Neural cell (in vitro differentiated cells): ENCODE data around the gene PROM2.

Experiments used
- EP300 ChIP-seq: fragments of 450-650 bp; conservative IDR thresholded peaks from 2 replicates; pipeline ENCODE4 v1.6.1; 2014; ENCODE audit warnings: antibody characterized with exemption, mild to moderate bottlenecking, moderate library complexity; ENCODE audit not compliant: poor library complexity, severe bottlenecking
- EZH2 ChIP-seq: fragments of 200-600, 300-800 bp; shearing (Covaris generic), sonication (generic); IDR thresholded peaks from 2 replicates; pipeline ENCODE4 v1.6.1; 2014; ENCODE audit warnings: antibody characterized with exemption, low read length, borderline replicate concordance, mild to moderate bottlenecking; ENCODE audit not compliant: insufficient read depth, poor library complexity, severe bottlenecking
- MXI1 ChIP-seq: fragments of 450-650 bp; conservative IDR thresholded peaks from 2 replicates; pipeline ENCODE4 v1.6.1; 2014; ENCODE audit warnings: antibody characterized with exemption, mild to moderate bottlenecking; ENCODE audit not compliant: poor library complexity, severe bottlenecking
- RAD21 ChIP-seq: fragments of 450-650 bp; conservative IDR thresholded peaks from 2 replicates; pipeline ENCODE4 v1.6.1; 2014; ENCODE audit warnings: antibody characterized with exemption, mild to moderate bottlenecking, moderate library complexity
- SMC3 ChIP-seq: fragments of 450-650 bp; conservative IDR thresholded peaks from 2 replicates; pipeline ENCODE4 v1.6.1; 2014; ENCODE audit warnings: antibody characterized with exemption, mild to moderate bottlenecking, moderate library complexity; ENCODE audit not compliant: poor library complexity
- TAF1 ChIP-seq: IDR thresholded peaks from 2 replicates; pipeline ENCODE4 v1.6.1; 2012; ENCODE audit warnings: low read depth
- TF ChIP-seq, protein P1 (sequence below): fragments of 450-650 bp; IDR thresholded peaks from 2 replicates; pipeline ENCODE4 v1.5.1; 2014; ENCODE audit warnings: antibody characterized with exemption, mild to moderate bottlenecking, moderate library complexity; ENCODE audit not compliant: poor library complexity, severe bottlenecking
- TF ChIP-seq, protein P2 (sequence below): IDR thresholded peaks from 2 replicates; pipeline ENCODE4 v1.6.1; 2012; ENCODE audit warnings: borderline replicate concordance

DNA sequence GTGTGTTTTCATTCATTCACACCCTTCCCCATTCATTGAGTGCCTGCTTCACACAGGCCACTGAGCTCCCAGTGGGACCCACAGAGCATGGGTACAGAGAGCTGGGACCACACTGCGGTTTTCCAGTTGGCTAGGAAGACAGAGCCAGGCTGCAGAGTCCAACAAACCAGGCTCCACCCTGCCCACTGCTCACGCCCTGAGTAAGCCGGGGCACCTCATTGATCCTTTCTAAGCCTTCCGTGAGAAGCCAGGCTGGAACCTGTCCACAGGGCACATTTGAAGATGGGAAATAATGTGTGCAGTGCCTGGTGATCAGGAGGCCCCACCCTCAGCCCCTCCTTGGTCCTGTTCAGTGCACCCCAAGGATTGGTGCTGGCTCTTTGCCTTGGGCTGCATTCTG, 36.4 kb downstream of the PROM2 start:
- TF ChIP-seq TAF1 (no peak), EZH2 (no peak), RAD21 (no peak), EP300 (no peak), MXI1 (no peak), SMC3 (no peak)
- TF ChIP-seq, protein P1, sequence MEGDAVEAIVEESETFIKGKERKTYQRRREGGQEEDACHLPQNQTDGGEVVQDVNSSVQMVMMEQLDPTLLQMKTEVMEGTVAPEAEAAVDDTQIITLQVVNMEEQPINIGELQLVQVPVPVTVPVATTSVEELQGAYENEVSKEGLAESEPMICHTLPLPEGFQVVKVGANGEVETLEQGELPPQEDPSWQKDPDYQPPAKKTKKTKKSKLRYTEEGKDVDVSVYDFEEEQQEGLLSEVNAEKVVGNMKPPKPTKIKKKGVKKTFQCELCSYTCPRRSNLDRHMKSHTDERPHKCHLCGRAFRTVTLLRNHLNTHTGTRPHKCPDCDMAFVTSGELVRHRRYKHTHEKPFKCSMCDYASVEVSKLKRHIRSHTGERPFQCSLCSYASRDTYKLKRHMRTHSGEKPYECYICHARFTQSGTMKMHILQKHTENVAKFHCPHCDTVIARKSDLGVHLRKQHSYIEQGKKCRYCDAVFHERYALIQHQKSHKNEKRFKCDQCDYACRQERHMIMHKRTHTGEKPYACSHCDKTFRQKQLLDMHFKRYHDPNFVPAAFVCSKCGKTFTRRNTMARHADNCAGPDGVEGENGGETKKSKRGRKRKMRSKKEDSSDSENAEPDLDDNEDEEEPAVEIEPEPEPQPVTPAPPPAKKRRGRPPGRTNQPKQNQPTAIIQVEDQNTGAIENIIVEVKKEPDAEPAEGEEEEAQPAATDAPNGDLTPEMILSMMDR, result no peak
- TF ChIP-seq, protein P2, sequence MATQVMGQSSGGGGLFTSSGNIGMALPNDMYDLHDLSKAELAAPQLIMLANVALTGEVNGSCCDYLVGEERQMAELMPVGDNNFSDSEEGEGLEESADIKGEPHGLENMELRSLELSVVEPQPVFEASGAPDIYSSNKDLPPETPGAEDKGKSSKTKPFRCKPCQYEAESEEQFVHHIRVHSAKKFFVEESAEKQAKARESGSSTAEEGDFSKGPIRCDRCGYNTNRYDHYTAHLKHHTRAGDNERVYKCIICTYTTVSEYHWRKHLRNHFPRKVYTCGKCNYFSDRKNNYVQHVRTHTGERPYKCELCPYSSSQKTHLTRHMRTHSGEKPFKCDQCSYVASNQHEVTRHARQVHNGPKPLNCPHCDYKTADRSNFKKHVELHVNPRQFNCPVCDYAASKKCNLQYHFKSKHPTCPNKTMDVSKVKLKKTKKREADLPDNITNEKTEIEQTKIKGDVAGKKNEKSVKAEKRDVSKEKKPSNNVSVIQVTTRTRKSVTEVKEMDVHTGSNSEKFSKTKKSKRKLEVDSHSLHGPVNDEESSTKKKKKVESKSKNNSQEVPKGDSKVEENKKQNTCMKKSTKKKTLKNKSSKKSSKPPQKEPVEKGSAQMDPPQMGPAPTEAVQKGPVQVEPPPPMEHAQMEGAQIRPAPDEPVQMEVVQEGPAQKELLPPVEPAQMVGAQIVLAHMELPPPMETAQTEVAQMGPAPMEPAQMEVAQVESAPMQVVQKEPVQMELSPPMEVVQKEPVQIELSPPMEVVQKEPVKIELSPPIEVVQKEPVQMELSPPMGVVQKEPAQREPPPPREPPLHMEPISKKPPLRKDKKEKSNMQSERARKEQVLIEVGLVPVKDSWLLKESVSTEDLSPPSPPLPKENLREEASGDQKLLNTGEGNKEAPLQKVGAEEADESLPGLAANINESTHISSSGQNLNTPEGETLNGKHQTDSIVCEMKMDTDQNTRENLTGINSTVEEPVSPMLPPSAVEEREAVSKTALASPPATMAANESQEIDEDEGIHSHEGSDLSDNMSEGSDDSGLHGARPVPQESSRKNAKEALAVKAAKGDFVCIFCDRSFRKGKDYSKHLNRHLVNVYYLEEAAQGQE, result no peak
